HG03108 (cell line): ENCODE measurements around the gene SERPINF2.
"Not testable (repeated sequence)": the region's sequence is repeated elsewhere in the genome, so short reads cannot be mapped to it uniquely, and the experiment has no call there.

Source experiments
- ATAC-seq: cut with Tn5 transposase; IDR thresholded peaks from one replicate; pipeline ENCODE4 v1.9.1; 2021; ENCODE audit warnings: moderate library complexity; ENCODE audit not compliant: unreplicated experiment

The SERPINF2 gene

DNA sequence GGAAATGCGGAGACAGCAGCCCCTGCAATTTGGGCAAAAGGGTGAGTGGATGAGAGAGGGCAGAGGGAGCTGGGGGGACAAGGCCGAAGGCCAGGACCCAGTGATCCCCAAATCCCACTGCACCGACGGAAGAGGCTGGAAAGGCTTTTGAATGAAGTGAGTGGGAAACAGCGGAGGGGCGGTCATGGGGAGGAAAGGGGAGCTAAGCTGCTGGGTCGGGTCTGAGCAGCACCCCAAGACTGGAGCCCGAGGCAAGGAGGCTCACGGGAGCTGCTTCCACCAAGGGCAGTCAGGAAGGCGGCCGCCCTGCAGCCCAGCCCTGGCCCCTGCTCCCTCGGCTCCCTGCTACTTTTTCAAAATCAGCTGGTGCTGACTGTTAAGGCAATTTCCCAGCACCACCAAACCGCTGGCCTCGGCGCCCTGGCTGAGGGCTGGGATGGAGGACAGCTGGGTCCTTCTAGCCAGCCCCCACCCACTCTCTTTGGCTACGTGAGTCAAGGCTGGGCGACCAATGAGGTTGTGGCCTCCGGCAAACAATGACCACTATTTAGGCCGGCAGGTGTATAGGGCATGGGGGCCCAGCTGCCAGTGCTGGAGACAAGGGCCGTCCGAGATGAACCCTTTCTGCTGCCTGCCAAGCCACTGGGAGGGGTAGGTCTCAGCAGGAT lies 19.7 kb downstream of the SERPINF2 start:
- no peak for ATAC-seq

- ATAC-seq = no peak
Measured at GRCh38 chr17:1762901-1763898, 20.5 kb downstream of the SERPINF2 start.

GRCh38 chr17:1764284-1764683 lies 21.6 kb downstream of the SERPINF2 start:
- ATAC-seq = no peak

DNA sequence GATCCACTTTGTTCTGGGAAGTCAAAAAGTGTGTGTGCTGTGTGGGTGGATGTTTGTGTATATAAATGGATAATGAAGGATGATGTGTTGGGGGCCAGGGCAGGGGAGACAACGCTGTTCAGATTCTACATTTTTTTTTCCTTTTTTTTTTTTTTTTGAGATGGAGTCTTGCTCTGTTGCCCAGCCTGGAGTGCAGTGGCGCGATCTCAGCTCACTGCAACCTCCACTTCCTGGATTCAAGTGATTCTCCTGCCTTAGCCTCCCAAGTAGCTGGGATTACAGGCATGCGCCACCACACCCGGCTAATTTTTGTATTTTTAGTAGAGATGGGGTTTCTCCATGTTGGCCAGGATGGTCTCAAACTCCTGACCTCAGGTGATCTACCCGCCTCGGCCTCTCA lies 22.0 kb downstream of the SERPINF2 start:
- ATAC-seq = not testable (repeated sequence)

- no peak for ATAC-seq
Measured at GRCh38 chr17:1765576-1765975, 22.9 kb downstream of the SERPINF2 start.

- ATAC-seq = no peak
Measured at GRCh38 chr17:1766382-1767135, 23.9 kb downstream of the SERPINF2 start.

GRCh38 chr17:1767358-1767757 lies 24.7 kb downstream of the SERPINF2 start:
- no peak for ATAC-seq

GRCh38 chr17:1769822-1770477 lies 27.3 kb downstream of the SERPINF2 start:
- ATAC-seq = no peak

DNA sequence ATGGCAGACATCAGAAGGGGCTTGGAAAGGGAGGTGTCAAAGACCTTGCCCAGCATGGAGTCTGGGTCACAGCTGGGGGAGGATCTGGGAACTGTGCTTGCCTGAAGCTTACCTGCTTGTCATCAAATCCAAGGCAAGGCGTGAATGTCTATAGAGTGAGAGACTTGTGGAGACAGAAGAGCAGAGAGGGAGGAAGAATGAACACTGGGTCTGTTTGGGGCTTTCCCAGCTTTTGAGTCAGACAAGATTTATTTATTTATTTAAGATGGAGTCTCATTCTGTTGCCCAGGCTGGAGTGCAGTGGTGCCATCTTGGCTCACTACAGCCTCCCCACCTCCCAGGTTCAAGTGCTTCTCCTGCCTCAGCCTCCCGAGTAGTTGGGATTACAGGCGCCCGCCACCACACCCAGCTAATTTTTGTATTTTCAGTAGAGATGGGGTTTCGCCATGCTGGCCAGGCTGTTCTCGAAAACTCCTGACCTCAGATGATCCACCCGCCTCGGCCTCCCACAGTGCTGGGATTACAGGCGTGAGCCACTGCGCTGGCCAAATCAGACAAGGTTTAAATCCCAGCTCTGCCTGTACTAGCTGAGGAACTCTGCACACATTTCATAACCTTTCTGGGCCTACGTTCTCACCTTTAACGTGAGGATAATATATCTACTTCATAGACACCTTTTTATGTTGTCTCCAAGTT lies 30.5 kb downstream of the SERPINF2 start:
- ATAC-seq = not testable (repeated sequence)

GRCh38 chr17:1773696-1774181 lies 31.1 kb downstream of the SERPINF2 start:
- ATAC-seq = no peak

DNA sequence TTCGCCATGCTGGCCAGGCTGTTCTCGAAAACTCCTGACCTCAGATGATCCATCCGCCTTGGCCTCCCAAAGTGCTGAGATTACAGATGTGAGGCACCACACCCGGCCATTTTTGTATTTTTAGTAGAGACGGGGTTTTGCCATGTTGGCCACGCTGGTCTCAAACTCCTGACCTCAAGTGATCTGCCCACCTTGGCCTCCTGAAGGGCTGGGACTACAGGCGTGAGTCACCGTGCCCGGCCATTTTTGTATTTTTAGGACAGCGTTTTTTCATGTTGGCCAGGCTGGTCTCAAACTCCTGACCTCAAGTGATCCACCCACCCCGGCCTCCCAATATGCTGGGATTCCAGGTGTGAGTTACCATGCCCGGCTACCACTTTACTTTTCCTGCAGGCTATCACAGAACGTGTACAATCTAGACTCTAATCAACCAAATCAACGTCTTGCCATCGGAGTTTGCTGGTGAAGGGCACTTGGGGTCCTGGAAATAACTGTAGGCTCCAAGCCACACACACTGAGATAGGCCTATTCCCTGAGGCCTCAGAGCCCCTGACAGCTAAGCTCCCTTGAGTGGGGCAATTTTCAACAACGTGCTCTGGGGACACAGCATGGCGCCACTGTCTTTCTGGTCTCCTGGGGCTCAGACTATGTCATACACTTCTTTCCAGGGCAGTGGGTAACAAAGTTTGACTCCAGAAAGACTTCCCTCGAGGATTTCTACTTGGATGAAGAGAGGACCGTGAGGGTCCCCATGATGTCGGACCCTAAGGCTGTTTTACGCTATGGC lies 31.9 kb downstream of the SERPINF2 start:
- no peak for ATAC-seq

GRCh38 chr17:1776328-1776727 lies 33.7 kb downstream of the SERPINF2 start:
- no peak for ATAC-seq

- ATAC-seq = no peak
Measured at GRCh38 chr17:1776857-1777256, 34.2 kb downstream of the SERPINF2 start.

DNA sequence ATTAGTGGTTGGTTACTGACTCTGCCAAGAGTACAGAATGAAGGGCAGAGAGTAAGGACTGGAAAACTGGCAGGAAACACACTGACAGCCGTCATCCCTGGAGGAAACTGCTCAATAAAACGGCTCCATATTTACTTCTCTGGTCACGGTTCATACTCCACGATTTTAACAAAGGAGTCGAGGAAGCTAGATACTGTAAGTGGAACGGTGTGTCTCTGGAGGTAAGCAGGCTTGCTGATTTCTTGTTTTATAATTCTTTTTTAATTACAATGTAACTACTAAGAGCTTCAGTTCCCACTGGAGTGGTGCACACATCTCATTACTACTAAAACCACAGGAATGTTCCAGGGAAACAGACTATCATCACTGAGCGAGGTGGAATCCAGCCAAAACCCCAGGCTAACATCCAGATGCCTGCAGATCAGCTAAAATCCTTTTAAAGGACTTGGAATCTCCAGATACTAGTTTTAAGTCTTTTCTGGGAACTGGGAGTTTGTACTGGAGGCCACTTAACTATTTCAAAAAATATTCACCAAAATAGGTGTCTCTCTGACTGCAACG lies 37.0 kb downstream of the SERPINF2 start:
- no peak for ATAC-seq

GRCh38 chr17:1782171-1782567 lies 39.5 kb downstream of the SERPINF2 start:
- ATAC-seq = no peak

GRCh38 chr17:1783271-1783670 lies 40.6 kb downstream of the SERPINF2 start:
- no peak for ATAC-seq

DNA sequence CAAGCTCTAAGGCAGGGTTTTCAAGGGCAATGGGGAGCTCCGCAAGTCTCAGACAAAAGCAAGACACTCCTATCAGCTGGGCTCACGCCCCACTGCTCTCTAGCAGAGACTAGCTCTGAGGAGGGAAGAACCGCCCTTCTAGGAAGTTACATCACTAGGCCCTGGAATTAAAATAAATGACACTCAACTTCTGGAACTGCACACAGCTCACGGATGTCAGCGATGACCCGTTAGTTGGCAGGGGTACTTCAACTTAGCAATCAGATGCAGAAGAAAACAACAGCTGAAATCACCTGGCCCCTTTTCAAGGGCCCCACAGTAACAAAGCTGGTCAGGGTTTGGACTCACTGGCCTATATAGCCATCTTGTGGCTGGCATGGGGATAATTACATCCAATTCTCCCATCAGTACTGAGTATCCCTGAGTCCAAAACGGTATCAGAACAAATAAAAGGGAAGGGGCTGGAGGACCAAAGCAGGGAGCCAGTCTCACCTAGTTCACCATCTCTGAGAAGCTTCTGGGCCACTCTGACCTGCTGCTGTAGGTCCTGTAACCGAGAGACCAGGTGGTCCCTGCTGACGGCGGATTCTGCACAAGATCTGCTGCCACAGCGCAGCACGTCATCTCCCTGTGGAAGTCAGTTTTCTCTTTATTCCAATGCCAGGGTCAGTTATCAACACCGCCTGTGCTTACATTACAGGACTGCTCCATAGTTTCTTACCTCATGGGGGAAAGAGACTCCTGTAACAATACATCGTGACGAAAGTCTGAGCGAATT lies 41.4 kb downstream of the SERPINF2 start:
- no peak for ATAC-seq

DNA sequence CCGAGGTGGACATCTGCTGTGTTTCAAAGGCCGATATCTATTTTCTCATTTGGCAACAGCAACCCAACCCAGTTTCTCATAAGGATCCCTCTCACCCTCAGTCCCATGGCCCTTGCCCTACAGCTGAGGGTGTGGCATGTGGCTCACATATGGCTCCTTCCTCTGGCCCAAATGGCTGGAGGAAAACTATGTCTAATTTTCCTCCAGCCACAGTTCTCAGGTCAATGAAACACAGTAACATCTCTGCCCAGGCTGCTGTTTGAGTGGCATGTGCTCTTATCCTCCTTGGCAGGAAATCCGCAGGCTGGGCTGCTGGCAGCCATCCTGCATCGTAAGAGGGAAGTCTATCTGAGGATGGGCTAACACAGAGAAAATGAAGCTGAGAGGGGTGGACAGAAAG lies 43.3 kb downstream of the SERPINF2 start:
- ATAC-seq = no peak
